ENCODE measurements around the gene OAS1.

OAS1 gene

GRCh38 chr12:112906712-112907414 lies at the start of gene OAS1:
TSS of gene OAS1 (plus strand) at chr12:112906962. CDS start at chr12:112907040, 78 bp downstream.
- peak; percentile 22 for DNase-seq

GRCh38 chr12:112859291-112859690 lies 47.5 kb upstream of the OAS1 start:
- no peak for DNase-seq

GRCh38 chr12:112860181-112860580 lies 46.6 kb upstream of the OAS1 start:
- no peak for DNase-seq

GRCh38 chr12:112861284-112861683 lies 45.5 kb upstream of the OAS1 start:
- DNase-seq, result no peak

- DNase-seq, result no peak
These were observed 44.0 kb upstream of the OAS1 start for GRCh38 chr12:112862636-112863290.

- no peak for DNase-seq
These were observed 38.2 kb upstream of the OAS1 start for GRCh38 chr12:112868459-112869041.

- no peak for DNase-seq
These were observed 37.7 kb upstream of the OAS1 start for GRCh38 chr12:112869091-112869490.

GRCh38 chr12:112869778-112870177 lies 37.0 kb upstream of the OAS1 start:
- DNase-seq, result no peak

GRCh38 chr12:112870267-112870980 lies 36.3 kb upstream of the OAS1 start:
- DNase-seq, result no peak

- no peak for DNase-seq
These were observed 31.2 kb upstream of the OAS1 start for GRCh38 chr12:112875608-112876007.

- DNase-seq, result no peak
These were observed 30.3 kb upstream of the OAS1 start for GRCh38 chr12:112876506-112876905.

GRCh38 chr12:112877006-112877405 lies 29.8 kb upstream of the OAS1 start:
- no peak for DNase-seq

- no peak for DNase-seq
These were observed 28.3 kb upstream of the OAS1 start for GRCh38 chr12:112878488-112878887.

GRCh38 chr12:112879191-112879705 lies 27.5 kb upstream of the OAS1 start:
- no peak for DNase-seq

GRCh38 chr12:112881602-112882001 lies 25.2 kb upstream of the OAS1 start:
- DNase-seq, result no peak

- no peak for DNase-seq
These were observed 21.5 kb upstream of the OAS1 start for GRCh38 chr12:112885236-112885635.

- no peak for DNase-seq
These were observed 19.2 kb upstream of the OAS1 start for GRCh38 chr12:112887550-112887949.

- no peak for DNase-seq
These were observed 15.4 kb upstream of the OAS1 start for GRCh38 chr12:112891093-112892024.

- DNase-seq, result no peak
These were observed 13.9 kb upstream of the OAS1 start for GRCh38 chr12:112892856-112893255.

- no peak for DNase-seq
These were observed 12.6 kb upstream of the OAS1 start for GRCh38 chr12:112894128-112894527.

GRCh38 chr12:112898380-112898779 lies 8.4 kb upstream of the OAS1 start:
- no peak for DNase-seq

All from stimulated activated CD4-positive, alpha-beta T cell treated with anti-CD3 and anti-CD28 coated beads, Interleukin-1b, Interleukin-23, amount 100 ng/mL, for 48 hours (primary cell).